ENCODE data around the gene MSH3.
"Not testable (repeated sequence)": the region's sequence is repeated elsewhere in the genome, so short reads cannot be mapped to it uniquely, and the experiment has no call there.

MSH3 gene

DNA sequence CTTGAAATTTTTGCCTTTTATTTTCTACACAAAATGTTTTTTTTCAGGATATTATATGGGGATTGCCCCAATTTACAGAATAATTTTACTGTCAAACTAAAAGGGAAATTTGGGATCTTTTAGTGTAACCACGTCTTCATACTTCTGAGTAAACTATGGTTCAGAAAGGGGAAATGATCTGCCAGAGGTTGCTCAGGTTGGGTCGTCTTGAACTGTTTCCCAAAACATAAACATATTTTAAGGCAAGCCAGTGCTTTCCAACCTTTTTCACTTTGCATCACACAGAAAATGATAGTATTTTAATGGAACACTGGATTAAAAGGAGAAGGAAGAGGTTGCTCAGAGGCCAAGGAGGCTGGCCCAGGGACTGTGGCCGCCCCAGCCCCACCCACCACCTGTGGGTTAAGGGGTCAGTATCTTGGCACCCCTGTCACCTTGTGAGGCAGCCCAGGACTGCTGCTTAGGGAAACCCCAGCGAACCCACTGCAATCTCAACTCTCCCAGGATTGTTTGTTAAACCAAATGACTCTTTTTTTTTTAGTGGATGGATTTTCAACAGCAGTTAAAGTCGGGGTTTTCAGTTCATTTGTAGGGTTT is 143.1 kb downstream of the MSH3 start:
- no peak for DNase-seq (ENCODE audit: low read depth in 2 of 2)

DNA sequence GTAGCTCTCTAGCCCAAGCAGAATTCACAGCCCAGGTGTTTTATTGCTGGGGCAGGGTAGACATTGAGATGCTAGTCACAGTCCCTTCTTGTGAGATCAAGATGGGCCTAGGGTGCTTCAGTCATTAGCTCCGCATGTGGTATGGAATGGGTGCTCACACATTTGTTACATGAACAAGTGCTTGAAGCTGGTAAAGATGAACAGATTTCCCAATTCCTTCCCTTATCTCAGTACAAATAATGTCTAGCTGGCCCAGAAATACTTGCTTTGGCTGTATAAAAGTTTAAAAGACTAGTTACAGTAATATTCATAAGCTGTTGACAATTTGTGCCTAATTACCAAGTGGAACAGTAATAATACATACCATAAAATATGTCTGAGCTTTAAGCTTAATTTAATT is 143.7 kb downstream of the MSH3 start:
- no peak for DNase-seq (ENCODE audit: low read depth in 2 of 2)

DNA sequence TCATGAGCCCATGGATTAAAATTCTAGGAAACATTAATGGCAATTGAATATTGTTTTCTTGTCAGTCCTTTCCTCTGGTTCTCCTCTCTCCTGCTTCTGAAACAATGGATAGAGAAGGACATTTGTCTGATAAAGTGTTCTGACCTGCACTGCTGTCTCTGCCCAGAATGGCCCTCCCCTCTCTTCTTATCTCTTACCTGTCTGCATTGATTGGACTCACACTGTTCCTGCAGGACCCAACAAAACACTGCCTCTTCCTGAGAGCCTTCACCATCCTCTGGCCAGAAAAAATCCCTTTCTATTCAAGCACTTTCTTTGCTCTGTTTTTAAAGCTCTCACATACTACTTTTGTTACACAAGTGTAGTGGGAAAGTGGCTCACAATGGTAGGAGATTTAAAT is 144.2 kb downstream of the MSH3 start:
- no peak for DNase-seq (ENCODE audit: low read depth in 2 of 2)

DNA sequence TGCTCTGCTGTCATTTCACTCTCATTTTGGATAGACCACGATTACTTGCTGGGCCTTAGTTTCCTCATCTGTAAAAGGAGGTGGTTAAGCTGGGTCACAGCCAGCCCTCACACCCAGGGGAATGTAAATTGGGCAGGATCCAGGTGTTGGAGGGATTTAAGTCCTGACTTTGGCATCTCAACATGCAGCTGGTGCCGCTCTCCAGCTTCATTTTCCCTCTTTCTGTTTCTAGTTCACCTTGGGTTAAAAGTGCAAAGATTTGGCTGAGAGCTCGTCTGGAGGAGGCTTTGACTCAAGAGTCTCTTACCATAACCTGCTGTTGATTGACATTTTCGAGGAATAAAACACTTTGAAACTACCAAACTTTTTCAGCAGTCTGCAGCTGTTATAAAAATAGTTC is 144.6 kb downstream of the MSH3 start:
- DNase-seq (ENCODE audit: low read depth in 2 of 2) = no peak

DNA sequence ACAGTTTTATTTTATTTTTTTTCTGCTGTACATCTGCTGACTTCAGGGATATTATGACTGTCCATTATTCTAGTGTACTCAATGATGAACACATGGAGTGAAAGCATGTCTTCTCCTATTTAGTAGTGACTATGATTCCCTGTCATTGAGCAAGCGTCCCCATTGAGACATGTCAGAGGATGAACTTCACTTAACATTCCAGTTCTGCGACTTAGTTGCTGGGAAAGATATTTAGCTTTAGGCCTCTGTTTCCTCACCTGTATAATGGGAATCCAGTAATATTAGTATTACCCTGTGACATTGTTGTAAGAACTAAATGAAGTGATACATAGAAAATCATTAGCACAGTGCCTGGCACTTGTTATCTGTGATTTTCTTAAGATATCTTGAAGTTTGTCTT is 145.1 kb downstream of the MSH3 start:
- DNase-seq (ENCODE audit: low read depth in 2 of 2) = no peak

DNA sequence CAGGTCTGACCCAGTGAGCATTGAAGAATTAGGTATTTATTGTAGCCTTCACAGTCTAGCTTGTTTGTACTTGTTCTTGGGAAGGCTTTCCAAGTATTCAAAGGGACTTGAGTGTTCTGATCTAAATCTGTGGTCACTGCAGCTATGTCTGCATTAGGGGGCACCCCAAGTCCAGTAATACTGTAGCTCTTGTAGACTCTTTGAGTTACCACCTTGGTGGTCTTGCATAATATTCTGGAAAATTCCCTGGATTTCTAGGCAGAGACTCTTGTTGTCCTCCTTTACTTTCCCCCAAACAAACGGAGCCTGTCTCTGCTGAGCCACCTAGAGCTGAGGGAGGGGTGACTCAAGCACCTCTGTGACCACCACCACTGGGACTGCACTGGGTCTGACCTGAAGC is 149.9 kb downstream of the MSH3 start:
- DNase-seq (ENCODE audit: low read depth in 2 of 2) = no peak

DNA sequence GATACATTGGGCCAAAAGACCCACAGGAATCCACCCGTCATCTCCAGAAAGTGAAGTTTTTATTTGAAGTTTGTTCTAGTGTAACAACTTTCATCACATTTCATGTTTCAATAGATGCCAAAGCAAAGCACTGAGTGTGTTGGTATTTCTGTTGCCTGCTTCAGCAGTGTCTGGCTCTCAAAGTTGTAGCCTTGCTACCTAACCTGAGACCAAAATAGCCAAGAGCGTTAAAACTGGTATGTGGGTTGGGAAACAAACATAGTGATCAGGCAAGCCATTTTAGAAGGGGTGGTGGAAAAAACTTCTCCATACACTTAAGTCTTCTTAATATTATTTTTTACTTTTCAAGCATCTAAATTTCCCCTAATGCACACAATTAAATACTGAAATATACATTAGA is 150.6 kb downstream of the MSH3 start:
- DNase-seq (ENCODE audit: low read depth in 2 of 2) = no peak

DNA sequence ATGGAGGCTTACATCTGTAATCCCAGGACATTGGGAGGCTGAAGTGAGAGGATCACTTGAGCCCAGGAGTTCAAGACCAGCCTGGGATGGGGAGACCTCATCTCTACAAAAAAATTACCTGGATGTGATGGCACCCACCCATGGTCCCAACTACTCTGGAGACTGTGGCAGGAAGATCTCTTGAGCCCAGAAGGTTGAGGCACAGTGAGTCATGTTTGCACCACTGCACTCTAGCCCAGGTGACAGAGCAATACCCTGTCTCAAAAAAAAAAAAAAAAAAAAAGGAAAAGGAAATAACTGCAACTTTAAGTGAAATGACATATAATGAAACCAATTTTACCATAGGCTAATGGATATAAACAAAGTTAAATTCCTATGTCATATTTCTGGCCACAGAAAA is 152.5 kb downstream of the MSH3 start:
- no peak for DNase-seq (ENCODE audit: low read depth in 2 of 2)

DNA sequence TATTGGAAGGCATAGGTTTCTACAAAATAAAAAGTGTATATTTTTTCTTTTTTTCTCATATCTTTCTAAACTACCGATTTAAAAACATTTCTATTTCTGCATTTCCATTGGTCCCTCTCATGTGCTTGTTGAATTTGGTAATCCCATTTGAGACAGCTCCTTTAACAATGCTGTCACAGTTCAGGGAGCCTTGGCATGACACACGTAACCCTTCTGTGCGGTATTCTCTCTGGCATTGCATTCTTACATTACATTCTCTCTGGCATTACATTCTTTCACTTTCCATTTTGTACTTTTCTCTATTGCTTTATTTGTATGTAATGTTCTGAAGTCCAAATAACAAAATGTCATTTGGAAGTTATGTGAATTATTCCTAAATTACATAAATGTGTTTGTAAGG is 155.0 kb downstream of the MSH3 start:
- DNase-seq (ENCODE audit: low read depth in 2 of 2) = no peak

DNA sequence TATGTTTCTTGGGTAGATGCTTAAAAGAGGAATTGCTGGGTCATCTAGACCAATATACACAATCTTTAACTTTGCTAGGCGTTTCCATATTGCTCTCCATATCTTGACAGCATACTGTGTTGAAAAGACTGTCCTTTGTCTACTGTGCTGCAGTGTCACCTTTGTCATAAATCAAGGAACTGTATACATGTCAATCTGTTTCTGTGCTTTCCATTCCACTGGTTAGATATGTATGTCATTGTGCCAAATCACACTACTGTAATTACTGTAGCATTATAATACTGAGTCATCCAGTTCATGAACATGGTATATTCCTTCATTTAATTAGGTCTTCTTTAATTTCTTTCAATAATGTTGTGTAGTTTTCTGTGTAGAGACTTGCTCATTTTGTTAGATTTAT is 156.0 kb downstream of the MSH3 start:
- DNase-seq (ENCODE audit: low read depth in 2 of 2) = no peak

DNA sequence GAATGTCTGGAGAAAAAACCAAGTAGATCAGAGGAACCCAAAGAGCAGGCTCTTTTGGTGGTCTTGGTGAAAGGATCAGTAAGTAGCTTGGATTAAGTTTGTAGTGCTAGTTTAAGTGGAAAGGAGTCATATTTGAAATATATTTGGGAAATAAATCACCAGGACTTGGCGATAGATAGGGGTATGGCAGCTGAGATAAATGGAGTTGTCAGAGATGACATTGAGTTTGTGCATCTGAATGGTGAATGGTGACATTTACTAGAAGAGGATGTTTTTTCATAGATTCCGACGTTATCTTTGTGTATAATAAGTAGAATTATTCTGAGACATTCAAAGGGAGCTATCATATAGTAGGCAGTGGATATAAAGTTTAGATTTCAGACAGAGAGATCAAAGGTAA is 162.1 kb downstream of the MSH3 start:
- no peak for DNase-seq (ENCODE audit: low read depth in 2 of 2)

DNA sequence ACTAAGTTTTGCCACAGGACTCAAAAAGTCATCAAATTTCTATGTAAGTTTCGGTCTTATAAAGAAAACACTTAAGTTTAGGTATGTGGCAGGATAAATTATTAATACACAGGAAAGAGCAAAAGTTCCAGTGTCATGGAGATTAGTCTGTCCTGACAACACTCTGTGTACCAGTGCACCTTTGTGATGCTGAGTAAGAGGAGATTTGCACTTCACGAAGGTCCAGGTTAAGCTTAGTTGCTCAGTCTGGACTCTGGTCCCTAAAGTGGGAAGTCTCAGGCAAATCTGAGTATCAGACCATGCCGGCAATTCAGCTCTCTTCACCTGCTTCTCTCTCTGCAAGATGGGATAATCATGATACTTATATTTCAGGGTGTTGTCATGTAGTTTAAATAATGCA is 166.2 kb downstream of the MSH3 start:
- no peak for DNase-seq (ENCODE audit: low read depth in 2 of 2)

DNA sequence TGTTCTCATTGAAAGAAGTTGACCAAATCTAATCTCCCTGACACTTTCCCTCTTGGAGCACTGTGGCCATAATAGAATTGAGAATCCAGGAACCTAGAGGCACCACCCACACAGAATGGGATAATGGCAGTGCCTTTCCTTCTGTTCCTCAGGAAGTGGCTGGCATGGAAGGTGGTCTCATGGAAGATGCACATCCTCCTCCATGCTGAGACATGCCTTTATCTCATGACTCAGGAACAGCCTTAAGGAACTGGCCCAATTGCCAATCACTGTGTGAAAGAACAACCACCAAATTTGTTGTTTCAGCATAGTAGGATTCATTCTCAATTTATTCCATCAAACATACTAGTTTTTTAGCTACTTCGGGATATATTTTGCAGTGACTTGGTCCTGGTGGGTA is 168.2 kb downstream of the MSH3 start:
- DNase-seq (ENCODE audit: low read depth in 2 of 2) = no peak

DNA sequence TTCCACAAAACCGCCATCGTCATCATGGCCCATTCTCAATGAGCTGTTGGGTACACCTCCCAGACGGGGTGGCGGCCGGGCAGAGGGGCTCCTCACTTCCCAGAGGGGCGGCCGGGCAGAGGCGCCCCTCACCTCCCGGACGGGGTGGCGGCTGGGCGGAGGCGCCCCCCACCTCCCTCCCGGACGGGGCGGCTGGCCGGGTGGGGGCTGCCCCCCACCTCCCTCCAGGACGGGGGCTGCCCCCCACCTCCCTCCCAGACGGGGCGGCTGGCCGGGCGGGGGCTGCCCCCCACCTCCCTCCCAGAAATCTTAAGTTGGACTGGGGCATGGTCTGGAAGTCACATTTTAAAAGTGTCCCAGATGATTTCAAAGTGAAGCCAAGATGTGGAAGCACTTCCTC is 169.7 kb downstream of the MSH3 start:
- DNase-seq (ENCODE audit: low read depth in 2 of 2) = not testable (repeated sequence)

DNA sequence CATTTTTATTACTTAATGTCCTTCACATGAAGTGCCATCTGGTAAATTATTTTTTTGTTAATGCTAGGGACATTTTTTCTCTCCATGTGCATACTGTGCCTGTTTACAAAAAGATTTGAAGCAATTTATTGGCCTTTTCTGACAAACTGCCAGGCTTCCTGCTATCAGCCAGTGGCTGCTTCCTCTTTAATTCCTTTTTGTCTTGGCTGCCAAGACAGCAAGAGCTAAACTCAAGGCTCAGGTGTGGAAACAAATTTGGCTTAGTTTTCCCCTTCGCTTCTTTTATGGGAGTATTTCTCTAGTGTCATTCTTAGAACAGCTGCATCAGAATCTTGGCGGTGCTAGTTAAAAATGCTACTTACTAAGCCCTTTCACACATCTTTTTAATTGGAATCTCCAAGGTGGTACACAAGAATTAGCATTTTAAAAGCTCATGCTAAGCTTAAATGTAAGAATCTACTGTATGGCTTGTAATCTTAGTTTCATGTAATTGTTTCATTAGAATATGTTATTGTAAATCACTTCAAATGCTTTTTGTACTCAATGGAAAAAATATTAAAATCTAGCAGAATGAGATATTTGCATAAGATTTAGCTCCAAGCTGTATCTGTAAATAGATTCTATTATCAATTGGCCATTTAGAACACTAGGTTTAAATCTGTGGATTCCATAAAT is 171.5 kb downstream of the MSH3 start:
- DNase-seq (ENCODE audit: low read depth in 2 of 2) = no peak

DNA sequence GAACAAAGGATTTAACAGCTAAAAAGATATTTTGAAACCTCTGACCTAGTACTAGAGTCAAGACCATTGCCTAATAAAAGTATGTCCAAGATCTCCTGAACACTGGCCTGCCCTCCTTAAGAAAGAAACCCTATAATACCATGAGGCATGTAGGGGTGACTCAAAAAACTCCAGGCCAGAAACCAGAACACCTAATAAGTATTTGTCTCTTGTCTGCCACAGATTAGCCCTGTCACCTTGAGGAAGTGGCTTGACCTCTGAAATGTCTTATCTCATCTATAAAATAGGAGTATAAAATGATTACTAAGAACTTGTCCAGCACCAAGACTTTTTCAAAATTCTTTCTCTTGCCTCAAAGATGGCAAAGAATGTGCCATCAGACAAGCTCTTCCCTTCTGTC is 180.3 kb downstream of the MSH3 start:
- no peak for DNase-seq (ENCODE audit: low read depth in 2 of 2)

DNA sequence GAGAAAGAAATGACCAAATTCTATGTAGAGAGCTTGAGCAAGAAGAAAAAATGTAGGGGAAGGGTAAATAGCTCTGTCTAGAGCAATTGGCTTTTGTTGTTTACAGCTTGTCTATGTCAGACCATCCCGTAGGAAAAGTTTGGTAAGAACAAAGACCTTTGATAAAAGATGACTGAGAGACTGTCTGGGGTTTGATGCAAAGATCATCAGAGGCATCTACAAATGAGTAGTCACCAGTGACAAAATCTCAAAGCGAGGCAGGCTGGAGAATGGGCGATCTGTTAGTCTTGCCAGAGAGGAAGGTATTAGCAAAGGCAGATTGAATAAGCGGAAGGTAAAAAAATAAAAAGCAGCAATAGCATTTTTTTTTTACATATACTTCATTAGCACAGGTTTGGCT is 180.7 kb downstream of the MSH3 start:
- DNase-seq (ENCODE audit: low read depth in 2 of 2) = no peak

DNA sequence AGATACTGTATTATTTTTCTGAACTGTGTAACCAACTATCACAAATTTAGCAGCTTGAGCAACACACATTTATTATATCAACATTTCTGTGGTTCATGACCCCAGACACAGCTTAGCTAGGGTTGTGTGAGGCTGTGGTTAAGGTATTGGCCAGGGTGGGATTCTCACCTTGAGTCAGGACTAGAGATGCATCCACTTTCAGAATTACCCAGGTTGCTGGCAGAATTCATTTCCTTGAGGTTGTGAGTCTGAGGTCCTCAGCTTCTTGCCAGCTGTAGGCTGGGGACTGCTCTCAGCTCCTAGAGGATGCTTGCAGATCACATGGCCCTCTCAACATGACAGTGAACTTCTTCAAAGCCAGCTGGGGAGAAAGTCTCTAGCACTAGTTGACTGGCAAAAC is 183.2 kb downstream of the MSH3 start:
- no peak for DNase-seq (ENCODE audit: low read depth in 2 of 2)

DNA sequence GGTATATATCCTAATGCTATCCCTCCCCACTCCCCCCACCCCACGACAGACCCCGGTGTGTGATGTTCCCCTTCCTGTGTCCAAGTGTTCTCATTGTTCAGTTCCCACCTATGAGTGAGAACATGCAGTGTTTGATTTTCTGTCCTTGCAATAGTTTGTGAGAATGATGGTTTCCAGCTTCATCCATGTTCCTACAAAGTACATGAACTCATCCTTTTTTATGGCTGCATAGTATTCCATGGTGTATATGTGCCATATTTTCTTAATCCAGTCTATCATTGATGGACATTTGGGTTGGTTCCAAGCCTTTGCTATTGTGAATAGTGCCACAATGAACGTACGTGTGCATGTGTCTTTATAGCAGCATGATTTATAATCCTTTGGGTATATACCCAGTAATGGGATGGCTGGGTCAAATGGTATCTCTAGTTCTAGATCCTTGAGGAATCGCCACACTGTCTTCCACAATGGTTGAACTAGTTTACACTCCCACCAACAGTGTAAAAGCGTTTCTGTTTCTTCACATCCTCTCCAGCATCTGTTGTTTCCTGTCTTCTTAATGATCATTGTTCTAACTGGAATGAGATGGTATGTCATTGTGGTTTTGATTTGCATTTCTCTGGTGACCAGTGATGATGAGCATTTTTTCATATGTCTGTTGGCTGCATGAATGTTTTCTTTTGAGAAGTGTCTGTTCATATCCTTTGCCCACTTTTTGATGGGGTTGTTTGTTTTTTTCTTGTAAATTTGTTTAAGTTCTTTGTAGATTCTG is 186.8 kb downstream of the MSH3 start:
- DNase-seq (ENCODE audit: low read depth in 2 of 2) = not testable (repeated sequence)

DNA sequence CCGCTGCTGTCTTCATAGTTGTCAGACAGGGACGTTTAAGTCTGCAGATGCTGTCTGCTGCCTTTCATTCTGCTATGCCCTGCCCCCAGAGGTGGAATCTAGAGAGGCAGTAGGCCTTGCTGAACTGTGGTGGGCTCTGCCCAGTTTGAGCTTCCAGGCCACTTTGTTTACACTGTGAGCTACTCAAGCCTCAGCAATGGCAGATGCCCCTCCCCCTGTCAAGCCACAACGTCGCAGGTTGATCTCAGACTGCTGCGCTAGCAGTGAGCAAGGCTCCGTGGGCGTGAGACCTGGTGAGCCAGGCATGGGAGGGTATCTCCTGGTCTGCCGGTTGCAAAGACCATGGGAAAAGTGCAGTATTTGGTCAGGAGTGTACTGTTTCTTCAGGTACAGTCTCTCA is 192.0 kb downstream of the MSH3 start:
- not testable (repeated sequence) for DNase-seq (ENCODE audit: low read depth in 2 of 2)

DNA sequence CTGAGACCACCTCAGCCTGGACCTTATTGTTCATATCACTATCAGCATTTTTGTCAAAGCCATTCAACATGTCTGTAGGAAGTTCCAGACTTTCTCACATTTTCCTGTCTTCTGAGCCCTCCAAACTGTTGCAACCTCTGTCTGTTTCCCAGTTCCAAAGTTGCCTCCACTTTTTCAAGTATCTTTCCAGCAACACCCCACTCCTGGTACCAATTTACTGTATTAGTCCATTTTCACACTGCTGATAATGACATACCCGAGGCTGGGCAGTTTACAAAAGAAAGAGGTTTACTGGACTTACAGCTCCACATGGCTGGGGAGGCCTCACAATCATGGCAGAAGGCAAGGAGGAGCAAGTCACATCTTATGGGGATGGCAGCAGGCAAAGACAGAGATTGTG is 195.7 kb downstream of the MSH3 start:
- DNase-seq (ENCODE audit: low read depth in 2 of 2) = not testable (repeated sequence)

DNA sequence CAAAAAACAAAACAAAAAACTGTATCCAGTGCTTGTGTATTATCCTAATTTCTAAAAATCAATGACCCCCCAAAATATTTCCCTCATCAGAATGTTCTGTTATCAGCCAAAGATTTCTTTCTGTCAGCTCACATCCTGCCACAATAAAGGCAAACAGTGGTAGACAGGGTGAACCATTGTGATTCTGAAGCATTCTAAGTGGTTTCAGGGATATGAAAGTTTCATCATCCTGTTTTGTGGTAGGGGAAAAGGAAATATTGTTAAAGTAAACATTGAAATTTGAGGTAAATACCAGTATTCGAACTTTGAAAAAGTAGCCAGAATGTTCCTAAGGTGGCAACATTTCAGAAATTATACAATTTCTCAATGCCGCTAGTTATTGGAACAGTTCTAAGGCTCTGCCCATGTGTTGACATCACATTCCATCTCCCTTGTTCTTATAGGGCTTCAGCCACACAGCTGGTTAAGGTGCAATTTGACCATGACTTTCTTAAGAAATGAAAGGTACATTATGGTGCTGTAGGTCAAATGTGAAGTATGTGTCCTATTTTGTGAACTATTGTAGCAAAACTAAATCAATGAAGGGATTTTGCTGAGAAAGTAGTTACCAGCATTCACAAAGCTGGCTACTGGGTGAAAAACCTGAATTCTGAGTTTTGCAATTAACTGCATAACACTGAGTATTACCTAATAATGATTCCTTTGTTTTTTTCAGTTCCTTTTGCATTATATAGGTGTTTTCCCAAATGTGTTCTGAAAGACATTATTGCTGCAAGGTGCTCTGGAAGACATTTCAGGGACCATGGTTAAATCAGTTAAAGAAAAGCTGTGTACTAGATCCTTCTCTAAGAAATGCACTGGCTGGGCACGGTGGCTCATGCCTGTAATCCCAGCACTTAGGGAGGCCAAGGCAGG is 198.1 kb downstream of the MSH3 start:
- no peak for DNase-seq (ENCODE audit: low read depth in 2 of 2)
